HG03025 (cell line): ENCODE results near the gene CAPN15.
"Not testable (repeated sequence)": the region's sequence is repeated elsewhere in the genome, so short reads cannot be mapped to it uniquely, and the experiment has no call there.

ENCODE experiments used
- ATAC-seq: cut with Tn5 transposase; IDR thresholded peaks from one replicate; pipeline ENCODE4 v1.9.1; 2021; ENCODE audit warnings: mild to moderate bottlenecking, moderate library complexity; ENCODE audit not compliant: unreplicated experiment, low FRiP score

CAPN15 gene

DNA sequence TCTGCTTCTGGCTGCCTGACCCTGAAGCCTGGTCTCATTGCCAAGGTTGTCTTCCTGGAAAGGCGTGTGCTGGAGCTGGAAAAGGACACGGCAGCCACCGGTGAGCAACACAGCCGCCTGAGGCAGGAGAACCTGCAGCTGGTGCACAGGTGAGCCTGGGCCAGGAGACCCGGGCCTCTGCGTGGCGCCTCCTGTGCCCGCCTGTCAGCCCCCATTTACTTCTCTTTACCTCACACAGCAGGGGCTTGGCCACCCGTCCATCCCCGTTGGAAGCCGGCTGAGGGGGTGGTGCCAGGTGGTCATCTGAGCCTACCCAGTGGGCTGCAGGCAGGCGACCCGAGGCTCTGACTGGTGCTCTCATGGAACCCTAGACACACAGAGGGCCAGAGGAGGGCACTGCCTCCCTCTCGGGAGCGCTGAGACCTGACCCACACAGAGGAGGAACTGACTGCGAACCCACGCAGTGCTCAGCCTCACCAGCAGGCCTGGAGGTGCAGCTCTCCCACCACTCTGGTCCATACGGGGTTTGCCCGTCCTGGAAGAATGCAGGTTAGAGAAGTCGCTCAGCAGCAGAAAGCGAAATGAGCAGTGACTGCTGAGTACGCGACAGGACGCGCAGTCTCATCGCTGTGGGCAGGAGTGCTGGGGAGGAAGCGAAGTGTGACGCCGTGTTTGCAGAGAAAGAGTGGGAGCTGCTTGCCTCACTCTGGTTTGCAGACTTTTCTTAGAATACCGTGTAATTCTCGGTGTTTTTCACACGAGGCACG, 21.9 kb upstream of the CAPN15 start:
- ATAC-seq: no peak

DNA sequence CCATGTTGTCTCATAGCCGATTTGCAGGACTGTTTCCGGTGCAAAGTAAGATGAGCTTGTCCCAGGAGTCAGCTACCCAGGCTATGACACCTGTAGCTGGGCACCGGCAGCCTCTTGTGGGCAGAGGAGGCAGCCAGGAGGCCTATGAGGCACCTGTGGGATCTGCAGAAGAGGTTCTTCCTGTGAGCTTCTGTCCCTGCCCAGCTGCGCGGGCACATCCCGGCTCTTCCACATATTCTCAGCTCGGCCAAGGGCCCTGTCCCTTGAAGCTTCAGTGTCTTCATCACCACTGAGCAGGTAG, 21.3 kb upstream of the CAPN15 start:
- ATAC-seq: no peak

DNA sequence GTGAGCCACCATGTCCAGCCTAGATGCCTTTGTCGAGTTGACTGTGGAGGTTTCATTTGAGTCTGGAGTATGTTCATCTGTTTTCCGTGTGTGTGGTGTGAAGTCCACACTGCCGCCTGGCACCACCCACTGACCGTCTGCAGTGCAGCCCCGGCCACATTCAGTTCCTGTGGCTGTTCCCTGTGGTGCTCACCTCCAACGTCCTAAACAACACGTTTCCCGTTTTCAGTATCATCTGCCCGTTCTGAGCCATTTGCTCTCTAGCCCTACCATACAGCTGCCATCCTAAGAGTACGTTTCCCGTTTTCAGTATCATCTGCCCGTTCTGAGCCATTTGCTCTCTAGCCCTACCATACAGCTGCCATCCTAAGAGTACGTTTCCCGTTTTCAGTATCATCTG, 20.0 kb upstream of the CAPN15 start:
- ATAC-seq: not testable (repeated sequence)

DNA sequence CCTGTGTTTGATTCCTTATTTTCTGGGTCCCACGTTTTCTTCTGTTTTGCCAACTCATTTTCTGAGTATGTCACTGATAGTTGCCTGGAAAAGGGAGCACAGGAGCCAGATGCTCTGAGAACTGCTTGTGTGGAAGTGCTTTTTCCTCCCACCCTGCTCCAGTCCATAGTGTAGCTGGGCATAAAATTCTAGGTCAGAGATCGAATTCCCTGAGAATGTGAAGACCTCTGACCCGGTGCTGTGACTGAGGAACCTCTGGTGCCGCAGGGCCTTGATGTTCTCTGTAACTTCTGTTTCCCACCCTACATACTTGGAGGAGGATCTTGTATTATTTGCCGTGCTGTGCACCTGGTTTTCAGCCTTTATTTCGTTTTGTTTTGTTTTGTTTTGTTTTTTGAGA, 19.5 kb upstream of the CAPN15 start:
- ATAC-seq: no peak

DNA sequence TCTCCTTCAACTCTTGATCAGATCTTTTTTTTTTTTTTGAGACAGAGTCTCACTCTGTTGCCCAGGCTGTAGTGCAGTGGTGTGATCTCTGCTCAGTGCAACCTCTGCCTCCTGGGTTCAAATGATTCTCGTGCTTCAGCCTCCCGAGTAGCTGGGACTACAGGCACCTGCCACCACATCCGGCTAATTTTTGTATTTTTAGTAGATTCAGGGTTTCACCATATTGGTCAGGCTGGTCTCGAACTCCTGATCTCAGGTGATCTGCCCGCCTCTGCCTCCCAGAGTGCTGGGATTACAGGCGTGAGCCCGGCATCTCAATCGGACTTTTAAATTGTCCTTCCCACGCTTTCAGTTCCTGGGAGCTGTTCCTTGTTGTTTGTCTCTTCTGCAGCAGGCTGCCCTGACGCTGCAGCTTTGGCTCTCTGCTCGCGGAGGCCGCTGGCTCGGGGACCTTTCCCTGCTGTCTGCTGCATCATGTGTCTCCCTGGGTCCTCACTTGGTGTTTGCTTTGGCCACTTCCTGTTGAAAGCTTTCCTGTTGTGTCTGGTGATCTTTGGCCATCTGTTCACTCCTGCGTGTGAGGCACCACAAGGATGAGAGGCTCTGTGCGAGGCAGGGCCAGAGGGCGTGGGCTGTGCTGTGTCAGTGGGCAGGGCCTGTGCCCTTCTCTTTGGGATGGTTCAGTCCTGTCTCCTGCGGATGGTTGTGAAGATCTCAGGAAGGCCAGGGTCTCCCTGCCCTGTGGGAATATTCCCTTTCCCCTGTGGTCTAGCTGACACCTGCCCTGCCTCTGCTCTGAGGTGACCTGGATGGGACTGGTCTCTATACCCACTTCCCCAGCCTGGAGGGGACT, 18.4 kb upstream of the CAPN15 start:
- no peak for ATAC-seq

DNA sequence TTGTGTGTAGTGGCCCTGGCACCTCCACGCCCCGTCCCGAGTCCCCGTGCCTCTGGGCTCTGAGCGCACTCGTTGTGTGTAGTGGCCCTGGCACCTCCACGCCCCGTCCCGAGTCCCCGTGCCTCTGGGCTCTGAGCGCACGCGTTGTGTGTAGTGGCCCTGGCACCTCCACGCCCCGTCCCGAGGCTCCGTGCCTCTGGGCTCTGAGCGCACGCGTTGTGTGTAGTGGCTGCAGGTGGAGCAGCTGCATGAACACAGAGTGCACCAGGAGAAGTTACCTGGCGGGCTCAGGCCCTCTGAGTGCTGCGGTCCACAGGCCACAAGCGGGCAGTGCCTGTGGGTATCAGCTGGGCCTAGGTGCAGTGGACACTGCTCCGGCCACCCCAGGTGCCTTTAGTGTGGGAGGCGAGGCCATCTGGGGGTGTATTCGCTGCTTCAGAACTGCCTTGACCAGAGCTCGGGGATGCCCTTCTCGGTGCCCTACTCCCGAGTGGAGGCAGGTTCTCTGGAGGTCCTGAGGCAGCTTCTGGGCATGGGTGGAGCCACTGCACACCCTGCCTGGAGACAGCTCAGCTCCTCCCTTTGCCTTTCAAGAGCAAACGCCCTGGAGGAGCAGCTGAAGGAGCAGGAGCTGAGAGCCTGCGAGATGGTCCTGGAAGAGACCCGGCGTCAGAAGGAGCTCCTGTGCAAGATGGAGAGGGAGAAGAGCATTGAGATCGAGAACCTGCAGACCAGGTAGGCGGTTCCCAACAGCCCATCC, 17.3 kb upstream of the CAPN15 start:
- no peak for ATAC-seq

DNA sequence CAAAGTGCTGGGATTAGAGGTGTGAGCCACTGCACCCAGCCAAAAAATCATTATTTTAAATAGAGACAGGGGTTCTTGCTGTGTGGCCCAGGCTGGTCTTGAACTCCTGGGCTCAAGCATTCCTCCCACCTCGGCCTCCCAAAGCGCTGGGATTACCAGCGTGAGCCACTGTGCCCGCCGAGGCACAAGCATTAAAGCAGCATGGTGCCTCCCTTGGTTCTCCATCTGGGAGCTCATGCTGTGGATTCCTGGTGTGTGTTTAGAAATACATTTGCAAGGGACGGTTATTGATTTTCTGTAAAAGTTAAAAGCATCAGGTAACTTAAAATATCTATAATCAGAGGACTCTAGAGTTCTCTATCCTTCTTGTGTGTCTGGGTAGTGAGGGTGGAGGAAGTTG, 14.7 kb upstream of the CAPN15 start:
- ATAC-seq: no peak

DNA sequence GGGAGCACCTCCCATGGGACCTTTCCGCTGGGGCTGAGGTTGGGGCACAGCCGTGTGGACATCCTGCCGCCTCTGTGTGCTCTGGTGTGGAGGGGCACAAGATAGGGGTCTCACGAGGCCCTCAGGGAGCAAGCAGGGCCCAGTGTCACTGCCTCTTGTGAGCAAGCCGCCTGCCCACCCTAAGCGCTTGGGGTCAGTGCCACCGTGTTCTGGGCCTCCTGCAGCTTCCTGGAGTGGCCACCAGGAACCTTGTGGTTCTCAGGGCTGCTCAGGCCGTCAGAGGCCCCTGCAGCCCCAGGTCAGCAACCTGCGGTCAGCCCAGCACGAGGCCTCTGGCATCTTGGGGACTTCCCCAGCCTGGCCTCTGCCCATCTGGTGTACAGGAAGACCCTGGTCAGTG, 13.6 kb upstream of the CAPN15 start:
- ATAC-seq: no peak

- no peak for ATAC-seq
Observed at GRCh38 chr16:515175-515938, 12.2 kb upstream of the CAPN15 start.

DNA sequence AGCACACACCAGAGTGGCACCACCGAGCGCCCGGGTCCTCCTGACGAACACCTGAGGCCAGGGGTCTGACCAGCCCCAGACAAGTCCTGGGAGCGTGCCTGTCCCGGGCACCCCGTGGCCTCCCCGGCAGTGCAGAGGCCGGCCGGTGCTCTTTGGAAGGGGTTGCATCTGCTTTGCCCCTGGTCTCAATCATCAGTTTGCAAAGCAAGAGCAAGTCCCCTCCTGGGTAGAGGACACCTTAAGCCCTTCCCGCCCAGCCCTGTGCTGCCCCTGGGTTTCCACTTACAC, 11.6 kb upstream of the CAPN15 start:
- no peak for ATAC-seq

DNA sequence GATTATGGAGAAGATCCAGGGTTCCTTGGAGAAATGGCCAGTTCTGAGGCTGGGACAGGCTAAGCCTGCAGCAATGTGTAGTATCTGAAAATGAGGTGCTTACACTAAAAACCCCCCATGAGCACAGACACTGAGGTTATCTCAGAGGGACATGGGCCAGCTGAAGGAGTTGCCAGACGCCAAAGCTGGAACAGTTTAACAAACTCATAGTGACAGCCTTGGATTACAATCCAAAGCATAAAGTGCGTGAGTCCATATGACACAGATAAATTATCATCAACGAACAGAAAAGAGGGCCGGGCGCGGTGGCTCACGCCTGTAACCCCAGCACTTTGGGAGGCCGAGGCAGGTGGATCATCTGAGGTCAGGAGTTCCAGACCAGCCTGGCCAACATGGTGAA, 11.2 kb upstream of the CAPN15 start:
- ATAC-seq: no peak

DNA sequence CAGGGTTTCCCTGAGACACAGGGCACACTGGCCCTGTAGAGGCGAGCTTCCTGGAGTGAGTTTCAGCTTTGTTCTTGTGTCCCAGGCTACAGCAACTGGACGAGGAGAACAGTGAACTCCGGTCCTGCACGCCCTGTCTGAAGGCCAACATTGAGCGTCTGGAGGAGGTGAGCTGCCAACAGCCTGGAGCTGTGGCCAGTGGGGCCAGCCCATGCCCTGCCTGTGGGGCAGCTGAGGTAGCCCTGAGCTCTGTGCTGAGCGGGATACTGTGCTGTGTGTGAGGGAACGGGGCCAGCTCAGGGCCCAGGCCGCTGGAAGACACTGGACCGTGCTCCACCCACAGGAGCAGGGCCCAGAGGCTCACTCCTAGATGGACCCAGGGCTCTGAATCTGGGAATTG, 8.7 kb upstream of the CAPN15 start:
- ATAC-seq: no peak

- ATAC-seq: no peak
Observed at GRCh38 chr16:519425-519824, 8.1 kb upstream of the CAPN15 start.

DNA sequence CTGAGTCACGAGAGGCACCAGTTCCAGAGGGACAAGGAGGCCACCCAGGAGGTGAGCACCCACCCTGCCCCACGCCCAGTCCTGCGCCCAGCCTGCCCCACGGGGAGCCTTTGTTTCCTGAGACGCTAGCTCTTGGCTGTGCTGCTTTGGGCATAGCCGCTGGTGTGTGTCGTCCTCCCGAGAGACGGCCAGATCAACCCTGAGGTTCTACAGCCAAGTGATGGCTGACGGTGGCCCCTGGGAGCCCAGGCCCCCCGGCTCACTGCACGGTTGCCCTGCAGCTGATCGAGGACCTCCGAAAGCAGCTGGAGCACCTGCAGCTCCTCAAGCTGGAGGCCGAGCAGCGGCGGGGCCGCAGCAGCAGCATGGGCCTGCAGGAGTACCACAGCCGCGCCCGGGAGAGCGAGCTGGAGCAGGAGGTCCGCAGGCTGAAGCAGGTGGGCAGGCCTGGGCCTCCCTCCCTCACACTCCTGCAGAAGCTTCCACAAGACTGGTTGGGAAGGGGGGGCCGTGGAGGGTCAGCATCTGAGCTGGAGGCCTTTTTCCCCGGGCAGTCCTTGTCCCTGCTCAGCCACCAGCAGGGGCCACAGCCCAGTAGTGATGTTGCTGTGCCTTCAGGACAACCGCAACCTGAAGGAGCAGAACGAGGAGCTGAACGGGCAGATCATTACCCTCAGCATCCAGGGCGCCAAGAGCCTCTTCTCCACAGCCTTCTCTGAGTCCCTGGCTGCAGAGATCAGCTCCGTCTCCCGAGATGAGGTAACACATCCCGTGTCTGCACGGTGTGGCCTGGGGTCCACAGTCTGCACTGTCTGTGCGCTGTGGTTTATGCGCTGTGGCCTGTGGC, 7.4 kb upstream of the CAPN15 start:
- ATAC-seq: no peak

GRCh38 chr16:520847-521246, 6.7 kb upstream of the CAPN15 start:
- no peak for ATAC-seq

DNA sequence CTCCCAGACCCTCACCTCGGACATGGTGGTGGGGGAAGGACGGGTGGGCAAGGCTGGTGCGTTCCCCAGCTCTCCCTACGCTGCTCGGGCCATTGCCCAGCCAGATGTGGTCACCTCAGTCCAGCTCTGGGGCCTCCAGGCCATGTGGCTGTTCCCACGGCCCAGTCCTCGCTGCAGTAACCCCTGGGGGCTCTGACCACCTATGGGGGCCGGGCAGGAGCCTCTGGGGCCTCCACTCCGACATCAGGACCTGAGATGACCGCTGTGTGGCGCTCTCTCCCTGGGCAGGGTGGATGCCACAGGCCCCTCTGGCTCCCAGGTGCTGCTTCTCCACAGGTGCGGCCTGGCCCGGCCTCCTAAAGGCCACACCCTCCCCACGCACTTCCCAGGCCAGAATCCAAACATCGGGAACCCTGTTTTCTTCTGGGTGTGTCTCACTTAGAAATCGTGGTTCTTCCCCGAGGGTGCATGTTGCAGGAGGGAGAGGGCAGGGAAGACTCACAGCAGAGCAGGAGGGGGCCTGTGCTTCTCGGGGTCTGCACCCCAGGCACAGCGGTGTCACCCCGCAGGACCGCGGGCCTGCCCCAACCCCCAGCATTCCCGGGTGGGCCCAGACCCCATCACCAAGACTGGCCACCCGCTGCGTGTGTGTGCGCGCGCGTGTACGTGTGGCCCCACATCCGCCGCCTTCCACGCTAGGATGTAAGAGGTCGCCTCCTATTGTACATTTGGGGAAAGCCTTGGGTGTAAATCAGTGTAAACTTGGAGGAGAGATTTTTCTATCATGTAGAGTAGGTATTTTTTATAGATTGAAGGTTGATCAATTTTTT, 5.9 kb upstream of the CAPN15 start:
- ATAC-seq: no peak

- ATAC-seq: no peak
Observed at GRCh38 chr16:522320-523096, 5.0 kb upstream of the CAPN15 start.

DNA sequence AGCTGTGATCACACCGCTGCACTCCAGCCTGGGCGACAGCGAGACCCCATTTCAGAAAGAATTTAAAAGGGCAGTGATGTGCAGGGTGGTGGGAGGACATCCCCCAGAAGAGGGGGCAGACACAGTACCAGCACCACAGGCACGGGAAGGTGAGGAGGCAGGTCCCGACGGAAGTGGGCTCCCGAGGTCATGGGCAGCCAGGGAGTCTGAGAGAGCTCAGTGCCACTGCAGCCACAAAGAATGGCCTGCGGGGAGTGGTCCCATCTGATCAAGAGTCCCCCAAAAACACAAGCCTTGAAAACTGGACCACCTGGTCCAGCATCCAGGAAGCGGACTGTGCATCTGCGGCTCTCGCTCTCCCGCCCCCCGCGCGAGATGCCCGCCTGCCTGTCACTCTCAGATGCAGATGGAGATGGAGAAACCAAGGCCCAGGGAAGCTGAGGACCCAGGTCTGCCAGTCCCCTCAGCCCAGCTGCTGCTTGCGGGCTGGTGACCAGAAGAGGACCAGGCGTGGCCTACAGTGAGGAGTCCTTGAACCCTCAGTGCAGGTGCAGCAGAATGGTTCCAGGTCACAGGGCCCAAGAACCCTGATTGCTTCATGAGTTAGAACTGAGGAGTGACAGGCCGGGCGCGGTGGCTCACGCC, 4.3 kb upstream of the CAPN15 start:
- ATAC-seq: no peak
